GM18520 (cell line): ENCODE results near the gene HRH4.

Experiments used
- ATAC-seq: cut with Tn5 transposase; IDR thresholded peaks from one replicate; pipeline ENCODE4 v1.9.1; 2021; ENCODE audit not compliant: unreplicated experiment

HRH4 gene

GRCh38 chr18:24460388-24460787 is at the start of gene HRH4:
Gene HRH4, plus strand, starts transcription at chr18:24460637. Its CDS starts 92 bp downstream, at chr18:24460729.
- no peak for ATAC-seq

GRCh38 chr18:24413148-24413547 is 47.3 kb upstream of the HRH4 start:
- no peak for ATAC-seq

- ATAC-seq, result no peak
Observed at GRCh38 chr18:24414349-24415003, 46.0 kb upstream of the HRH4 start.

GRCh38 chr18:24417480-24417879 is 43.0 kb upstream of the HRH4 start:
- ATAC-seq, result no peak

- ATAC-seq, result no peak
Observed at GRCh38 chr18:24420551-24420950, 39.9 kb upstream of the HRH4 start.

- ATAC-seq, result no peak
Observed at GRCh38 chr18:24421831-24422230, 38.6 kb upstream of the HRH4 start.

- ATAC-seq, result no peak
Observed at GRCh38 chr18:24426073-24426397, 34.4 kb upstream of the HRH4 start.

- peak; percentile 89 for ATAC-seq
Observed at GRCh38 chr18:24426398-24427294, 33.8 kb upstream of the HRH4 start, which contains the start of gene IMPACT. Gene IMPACT, plus strand, starts transcription at chr18:24426670. Its CDS starts 87 bp downstream, at chr18:24426757.

- ATAC-seq, result no peak
Observed at GRCh38 chr18:24427484-24427883, 33.0 kb upstream of the HRH4 start.

GRCh38 chr18:24428709-24429108 is 31.7 kb upstream of the HRH4 start:
- ATAC-seq, result no peak

GRCh38 chr18:24429188-24429587 is 31.2 kb upstream of the HRH4 start:
- ATAC-seq, result no peak

- ATAC-seq, result no peak
Observed at GRCh38 chr18:24432618-24433017, 27.8 kb upstream of the HRH4 start.

GRCh38 chr18:24436939-24437338 is 23.5 kb upstream of the HRH4 start:
- no peak for ATAC-seq

GRCh38 chr18:24443870-24444269 is 16.6 kb upstream of the HRH4 start:
- ATAC-seq, result peak; percentile 44

GRCh38 chr18:24446453-24446852 is 14.0 kb upstream of the HRH4 start:
- peak; percentile 70 for ATAC-seq

- ATAC-seq, result no peak
Observed at GRCh38 chr18:24446953-24447538, 13.4 kb upstream of the HRH4 start.

- ATAC-seq, result no peak
Observed at GRCh38 chr18:24447961-24448360, 12.5 kb upstream of the HRH4 start.

- ATAC-seq, result peak; percentile 58
Observed at GRCh38 chr18:24456549-24456948, 3.9 kb upstream of the HRH4 start.

GRCh38 chr18:24459772-24460171 is 665 bp upstream of the HRH4 start:
- ATAC-seq, result no peak

- no peak for ATAC-seq
Observed at GRCh38 chr18:24461996-24462395, 1.6 kb downstream of the HRH4 start.

- no peak for ATAC-seq
Observed at GRCh38 chr18:24462838-24463775, 2.7 kb downstream of the HRH4 start.
